Measurements from ENCODE around the gene IFI16. TPM values are rescaled to one million over a fixed set of nuclear protein-coding genes. Genes with fewer than 3 reads are reported as not detected.

Gene IFI16
- polyA plus RNA-seq, 3 donors, result 64.8 to 99.7 (median 80.1) TPM

- Histone ChIP-seq H3K4me2 (replicated peaks; ENCODE audit: extremely low read depth, low read length, poor library complexity, severe bottlenecking) (no peak overlapping the region), H3K27me3 (ENCODE audit: control insufficient read depth in 2 of 2, insufficient read depth in 2 of 2, low read length in 2 of 2) (no peaks in the 10 kb centered on the region), H3K4me3 (replicated peaks in 1 of 3; ENCODE audit: low read depth in 2 of 3, low read length in 3 of 3) (no peak overlapping the region), H3K4me1 (ENCODE audit: control insufficient read depth in 1 of 2, insufficient read depth in 2 of 2, low read length in 2 of 2) (no peaks in the 10 kb centered on the region), H3K36me3 (replicated peaks in 1 of 2; ENCODE audit: control insufficient read depth in 1 of 2, insufficient read depth in 2 of 2, low read length in 2 of 2) (no peaks in the 10 kb centered on the region), H3K79me2 (ENCODE audit: insufficient read depth, low read length) (no peaks in the 10 kb centered on the region), H3K27ac (ENCODE audit: low read depth in 1 of 2, low read length in 2 of 2) (no peak overlapping the region), H2AFZ (ENCODE audit: insufficient read depth, low read depth, low read length, poor library complexity, severe bottlenecking) (peak overlapping the region; percentile 12), H3K9ac (ENCODE audit: insufficient read depth, low read length, poor library complexity, severe bottlenecking) (no peak overlapping the region), H3K9me3 (replicated peaks in 1 of 2; ENCODE audit: control insufficient read depth in 1 of 2, insufficient read depth in 1 of 2, low read length in 2 of 2) (peaks cover 14 to 15% of the 10 kb centered on the region in 2 donors), H4K20me1 (ENCODE audit: insufficient read depth, low read length) (no peaks in the 10 kb centered on the region)
- no peaks in the 10 kb centered on the region for H3K4me1 Mint-ChIP-seq
- TF ChIP-seq, protein P1, sequence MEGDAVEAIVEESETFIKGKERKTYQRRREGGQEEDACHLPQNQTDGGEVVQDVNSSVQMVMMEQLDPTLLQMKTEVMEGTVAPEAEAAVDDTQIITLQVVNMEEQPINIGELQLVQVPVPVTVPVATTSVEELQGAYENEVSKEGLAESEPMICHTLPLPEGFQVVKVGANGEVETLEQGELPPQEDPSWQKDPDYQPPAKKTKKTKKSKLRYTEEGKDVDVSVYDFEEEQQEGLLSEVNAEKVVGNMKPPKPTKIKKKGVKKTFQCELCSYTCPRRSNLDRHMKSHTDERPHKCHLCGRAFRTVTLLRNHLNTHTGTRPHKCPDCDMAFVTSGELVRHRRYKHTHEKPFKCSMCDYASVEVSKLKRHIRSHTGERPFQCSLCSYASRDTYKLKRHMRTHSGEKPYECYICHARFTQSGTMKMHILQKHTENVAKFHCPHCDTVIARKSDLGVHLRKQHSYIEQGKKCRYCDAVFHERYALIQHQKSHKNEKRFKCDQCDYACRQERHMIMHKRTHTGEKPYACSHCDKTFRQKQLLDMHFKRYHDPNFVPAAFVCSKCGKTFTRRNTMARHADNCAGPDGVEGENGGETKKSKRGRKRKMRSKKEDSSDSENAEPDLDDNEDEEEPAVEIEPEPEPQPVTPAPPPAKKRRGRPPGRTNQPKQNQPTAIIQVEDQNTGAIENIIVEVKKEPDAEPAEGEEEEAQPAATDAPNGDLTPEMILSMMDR (IDR thresholded peaks at IDR 0.05), result no peak
- no CpG with 5 or more reads among the region's 1 CpG for WGBS (ENCODE audit: insufficient coverage)
- no peak for DNase-seq
- intact Hi-C loops (cut with micrococcal nuclease), result no loop called here
- no peak overlapping the region for H3K4me3 Mint-ChIP-seq
- H3K27ac Mint-ChIP-seq, result no peak overlapping the region
- H3K9me3 Mint-ChIP-seq, result peaks cover 16 to 29% (median 22%) of the 10 kb centered on the region in 7 donors
- H3K36me3 Mint-ChIP-seq, result peaks cover 0 to 4% of the 10 kb centered on the region in 2 donors
- H3K27me3 Mint-ChIP-seq (ENCODE audit: low read depth in 3 of 3), result peaks cover 0 to 2% (median 0%) of the 10 kb centered on the region in 3 donors
These were observed 30.5 kb upstream of the IFI16 start for GRCh38 chr1:158979229-158979628.

DNA sequence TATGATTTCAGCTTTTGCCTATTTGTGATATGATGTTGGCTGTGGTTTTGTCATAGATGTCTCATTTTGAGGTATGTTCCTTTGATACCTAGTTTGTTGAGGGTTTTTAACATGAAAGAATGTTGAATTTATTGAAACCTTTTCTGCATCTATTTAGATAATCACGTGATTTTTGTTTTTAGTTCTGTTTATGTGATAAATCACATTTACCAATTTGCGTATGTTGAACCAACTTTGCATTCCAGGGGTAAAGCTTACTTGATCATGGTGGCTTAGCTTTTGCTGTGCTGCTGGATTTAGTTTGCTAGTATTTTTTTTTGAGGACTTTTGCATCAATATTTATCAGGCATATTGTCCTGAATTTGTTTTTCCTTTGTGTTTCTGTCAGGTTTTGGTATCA, 26.5 kb upstream of the IFI16 start:
- no peak overlapping the region for H3K27ac Mint-ChIP-seq
- H3K27ac ChIP-seq (ENCODE audit: low read depth in 1 of 2, low read length in 2 of 2), result no peak overlapping the region
- peaks cover 14 to 19% of the 10 kb centered on the region in 2 donors for H3K9me3 ChIP-seq (replicated peaks in 1 of 2; ENCODE audit: control insufficient read depth in 1 of 2, insufficient read depth in 1 of 2, low read length in 2 of 2)
- DNase-seq, result no peak
- 100% methylated on average over 1 of the region's 2 CpGs for WGBS (ENCODE audit: insufficient coverage)
- no peaks in the 10 kb centered on the region for H3K36me3 ChIP-seq (replicated peaks in 1 of 2; ENCODE audit: control insufficient read depth in 1 of 2, insufficient read depth in 2 of 2, low read length in 2 of 2)
- H3K4me1 ChIP-seq (ENCODE audit: control insufficient read depth in 1 of 2, insufficient read depth in 2 of 2, low read length in 2 of 2), result no peaks in the 10 kb centered on the region
- no peaks in the 10 kb centered on the region for H4K20me1 ChIP-seq (ENCODE audit: insufficient read depth, low read length)
- H3K4me1 Mint-ChIP-seq, result no peaks in the 10 kb centered on the region
- H3K4me3 Mint-ChIP-seq, result no peak overlapping the region
- H2AFZ ChIP-seq (ENCODE audit: insufficient read depth, low read depth, low read length, poor library complexity, severe bottlenecking), result no peak overlapping the region
- peaks cover 18 to 41% (median 27%) of the 10 kb centered on the region in 7 donors for H3K9me3 Mint-ChIP-seq
- intact Hi-C loops (cut with micrococcal nuclease), result no loop called here
- H3K79me2 ChIP-seq (ENCODE audit: insufficient read depth, low read length), result no peaks in the 10 kb centered on the region
- no peak overlapping the region for H3K4me2 ChIP-seq (replicated peaks; ENCODE audit: extremely low read depth, low read length, poor library complexity, severe bottlenecking)
- no peaks in the 10 kb centered on the region for H3K27me3 Mint-ChIP-seq (ENCODE audit: low read depth in 3 of 3)
- TF ChIP-seq, protein P1 (IDR thresholded peaks at IDR 0.05), result no peak
- H3K27me3 ChIP-seq (ENCODE audit: control insufficient read depth in 2 of 2, insufficient read depth in 2 of 2, low read length in 2 of 2), result no peaks in the 10 kb centered on the region
- H3K4me3 ChIP-seq (replicated peaks in 1 of 3; ENCODE audit: low read depth in 2 of 3, low read length in 3 of 3), result no peak overlapping the region
- H3K36me3 Mint-ChIP-seq, result peaks cover 0 to 4% of the 10 kb centered on the region in 2 donors
- H3K9ac ChIP-seq (ENCODE audit: insufficient read depth, low read length, poor library complexity, severe bottlenecking), result no peak overlapping the region
